HG02852 (cell line): ENCODE results near the gene EOLA1.
"Not testable (repeated sequence)": the region's sequence is repeated elsewhere in the genome, so short reads cannot be mapped to it uniquely, and the experiment has no call there.

ENCODE experiments used
- ATAC-seq: cut with Tn5 transposase; IDR thresholded peaks from one replicate; pipeline ENCODE4 v1.9.1; 2021; ENCODE audit warnings: mild to moderate bottlenecking, moderate library complexity; ENCODE audit not compliant: unreplicated experiment

Gene EOLA1

DNA sequence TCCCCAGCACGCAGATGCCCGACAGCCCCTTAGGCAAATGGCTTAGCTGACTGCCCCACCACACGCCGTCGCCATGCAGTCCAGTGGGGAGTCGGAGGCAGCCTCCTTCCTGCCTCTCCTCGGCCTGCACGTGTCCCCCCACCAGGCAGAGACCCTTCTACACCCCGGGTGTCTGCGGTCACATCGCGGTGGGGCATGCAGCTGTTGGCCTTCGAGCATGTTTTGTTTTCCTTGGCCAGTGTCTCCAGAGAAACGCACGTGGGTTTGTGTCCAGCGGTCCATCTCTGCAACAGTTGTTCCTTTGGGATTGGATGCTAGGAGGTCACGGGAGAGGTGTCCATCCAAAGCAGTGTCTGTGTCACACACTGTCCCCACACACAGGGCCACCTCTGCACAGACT lies 54.4 kb downstream of the EOLA1 start, which contains the start of gene HSFX2:
HSFX2 (minus strand) TSS at position 101 of the 400 bp plus-strand sequence. CDS start 614 bp downstream, outside the sequence.
- not testable (repeated sequence) for ATAC-seq

DNA sequence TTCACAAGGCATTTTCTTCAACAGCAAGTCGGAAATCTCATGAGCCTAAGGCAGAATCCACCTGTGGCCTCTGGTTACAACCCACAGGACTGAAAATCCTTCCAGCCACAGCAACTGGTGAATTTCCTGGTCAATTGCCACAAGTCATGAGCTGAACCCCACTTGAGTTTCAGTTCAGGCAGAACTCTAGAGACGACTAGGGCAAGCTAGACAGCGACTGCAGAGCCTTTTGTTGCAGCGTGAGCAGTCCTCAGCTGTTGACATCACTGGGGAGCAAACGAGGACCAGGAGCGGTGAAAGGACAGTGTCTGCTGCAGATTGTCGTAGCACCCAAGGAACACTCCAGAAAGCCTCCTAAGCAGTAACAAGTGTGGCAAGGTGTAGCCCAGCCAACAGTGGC lies 55.1 kb downstream of the EOLA1 start:
- not testable (repeated sequence) for ATAC-seq
